Measurements from ENCODE around the gene KIF16B.

GRCh38 chr20:16520154-16520553, 53.1 kb downstream of the KIF16B start:
- TF ChIP-seq CTCF (IDR thresholded peaks at IDR 0.05) (no peak), POLR2A (IDR thresholded peaks at IDR 0.05) (no peak), EP300 (IDR thresholded peaks at IDR 0.05) (no peak), POLR2AphosphoS5 (IDR thresholded peaks at IDR 0.05) (no peak)

Measured in stomach (tissue), 4 donors.